ENCODE measurements around the gene SUFU. TPM values are rescaled to one million over a fixed set of nuclear protein-coding genes. Genes with fewer than 3 reads are reported as not detected.

The SUFU gene
- total and polyA plus RNA-seq, 8 donors, result 0.29 to 26.3 (median 3.7) TPM

GRCh38 chr10:102511583-102512274 lies 8.0 kb downstream of the SUFU start:
- intact Hi-C loops (cut with DNase I; ENCODE audit: low total_unique reads), result no loop called here
- H3K27ac ChIP-seq, result no peak overlapping the region
- no peaks in the 10 kb centered on the region for H3K9me3 ChIP-seq
- DNase-seq, result peak in 1 of 2 donors; percentile 37
- H3K27me3 ChIP-seq, result no peaks in the 10 kb centered on the region
- peaks cover 26 to 85% (median 71%) of the 10 kb centered on the region in 4 donors for H3K36me3 ChIP-seq
- TF ChIP-seq POLR2AphosphoS5 (IDR thresholded peaks at IDR 0.05) (no peak), POLR2A (IDR thresholded peaks at IDR 0.05) (no peak), CTCF (IDR thresholded peaks at IDR 0.05) (no peak), EP300 (IDR thresholded peaks at IDR 0.05) (no peak)
- H3K4me3 ChIP-seq, result no peak overlapping the region
- H3K4me1 ChIP-seq, result peaks cover 0 to 31% (median 10%) of the 10 kb centered on the region in 4 donors
- 76 to 87% (median 77%) methylated on average over 6 of the region's 6 CpGs for WGBS, 5 donors

GRCh38 chr10:102514487-102515311 lies 10.9 kb downstream of the SUFU start:
- H3K9me3 ChIP-seq, result no peaks in the 10 kb centered on the region
- WGBS, 5 donors, result 84 to 94% (median 92%) methylated on average over 10 to 12 of the region's 12 CpGs
- no peak overlapping the region for H3K27ac ChIP-seq
- no peak for TF ChIP-seq POLR2AphosphoS5 (IDR thresholded peaks at IDR 0.05)
- peaks cover 23 to 87% (median 71%) of the 10 kb centered on the region in 4 donors for H3K36me3 ChIP-seq
- DNase-seq, result no peak
- intact Hi-C loops (cut with DNase I; ENCODE audit: low total_unique reads), result no loop called here
- H3K4me1 ChIP-seq, result peaks cover 0 to 3% (median 0%) of the 10 kb centered on the region in 4 donors
- no peaks in the 10 kb centered on the region for H3K27me3 ChIP-seq
- H3K4me3 ChIP-seq, result no peak overlapping the region

- Histone ChIP-seq H3K27ac (no peak overlapping the region), H3K4me3 (no peak overlapping the region), H3K36me3 (peaks cover 13 to 77% (median 61%) of the 10 kb centered on the region in 4 donors), H3K27me3 (no peaks in the 10 kb centered on the region), H3K4me1 (no peaks in the 10 kb centered on the region), H3K9me3 (no peaks in the 10 kb centered on the region)
- WGBS, 5 donors, result 95 to 99% (median 98%) methylated on average over 3 of the region's 3 CpGs
- TF ChIP-seq EP300 (IDR thresholded peaks at IDR 0.05) (no peak), POLR2A (IDR thresholded peaks at IDR 0.05) (no peak)
- intact Hi-C loops (cut with DNase I; ENCODE audit: low total_unique reads), result no loop called here
- peak in 1 of 2 donors; percentile 3 for DNase-seq
These were observed 12.0 kb downstream of the SUFU start for GRCh38 chr10:102515724-102516123.

- H3K4me1 ChIP-seq, result no peaks in the 10 kb centered on the region
- H3K9me3 ChIP-seq, result no peaks in the 10 kb centered on the region
- no peak overlapping the region for H3K4me3 ChIP-seq
- intact Hi-C loops (cut with DNase I; ENCODE audit: low total_unique reads), result no loop called here
- no peaks in the 10 kb centered on the region for H3K27me3 ChIP-seq
- H3K36me3 ChIP-seq, result peaks cover 7 to 62% (median 52%) of the 10 kb centered on the region in 4 donors
- no peak overlapping the region for H3K27ac ChIP-seq
- 73 to 92% (median 90%) methylated on average over 3 of the region's 3 CpGs for WGBS, 5 donors
- TF ChIP-seq POLR2A (IDR thresholded peaks at IDR 0.05) (no peak), EP300 (IDR thresholded peaks at IDR 0.05) (no peak), POLR2AphosphoS5 (IDR thresholded peaks at IDR 0.05) (no peak), CTCF (IDR thresholded peaks at IDR 0.05) (no peak)
- DNase-seq, result no peak
These were observed 13.8 kb downstream of the SUFU start for GRCh38 chr10:102517553-102517952.

GRCh38 chr10:102519246-102519825 lies 15.6 kb downstream of the SUFU start:
- no peak overlapping the region for H3K4me3 ChIP-seq
- TF ChIP-seq CTCF (IDR thresholded peaks at IDR 0.05) (no peak), POLR2AphosphoS5 (IDR thresholded peaks at IDR 0.05) (no peak), POLR2A (IDR thresholded peaks at IDR 0.05) (no peak), EP300 (IDR thresholded peaks at IDR 0.05) (no peak)
- intact Hi-C loops (cut with DNase I; ENCODE audit: low total_unique reads), result no loop called here
- H3K27ac ChIP-seq, result no peak overlapping the region
- H3K36me3 ChIP-seq, result peaks cover 3 to 59% (median 48%) of the 10 kb centered on the region in 4 donors
- WGBS, 5 donors, result 92 to 97% (median 94%) methylated on average over 12 of the region's 12 CpGs
- DNase-seq, result peak in 1 of 2 donors; percentile 8
- no peaks in the 10 kb centered on the region for H3K27me3 ChIP-seq
- H3K9me3 ChIP-seq, result no peaks in the 10 kb centered on the region
- H3K4me1 ChIP-seq, result peaks cover 0 to 4% (median 0%) of the 10 kb centered on the region in 4 donors

Measured in stomach (tissue), 9 donors.